Stimulated activated naive CD8-positive, alpha-beta T cell treated with anti-CD3 and anti-CD28 coated beads, Interleukin-15, Interleukin-2, amounts not matched to agents 100 ng/mL and 50 ng/mL, for 24 hours (primary cell): Measurements from ENCODE around the gene PTAR1.
"Not testable (repeated sequence)": the region's sequence is repeated elsewhere in the genome, so short reads cannot be mapped to it uniquely, and the experiment has no call there.

ENCODE experiments used
- H3K27ac Mint-ChIP-seq: one replicate; pipeline ENCODE4 v1.8.0; 2021; ENCODE audit warnings: mild to moderate bottlenecking, mixed read lengths
- H3K27me3 Mint-ChIP-seq: one replicate; pipeline ENCODE4 v1.8.0; 2021; ENCODE audit warnings: mixed read lengths
- H3K36me3 Mint-ChIP-seq: one replicate; pipeline ENCODE4 v1.8.0; 2021; ENCODE audit warnings: low read depth, mixed read lengths
- H3K4me1 Mint-ChIP-seq: one replicate; pipeline ENCODE4 v1.8.0; 2021; ENCODE audit warnings: low read depth, mixed read lengths
- H3K4me3 Mint-ChIP-seq: one replicate; pipeline ENCODE4 v1.8.0; 2021; ENCODE audit warnings: mild to moderate bottlenecking, mixed read lengths
- H3K9me3 Mint-ChIP-seq: one replicate; pipeline ENCODE4 v1.8.0; 2021; ENCODE audit warnings: mixed read lengths

PTAR1 gene

GRCh38 chr9:69763862-69764261 is 4.1 kb upstream of the PTAR1 start:
- H3K4me1 Mint-ChIP-seq, H3K27me3 Mint-ChIP-seq, H3K4me3 Mint-ChIP-seq, H3K36me3 Mint-ChIP-seq, H3K9me3 Mint-ChIP-seq, H3K27ac Mint-ChIP-seq: not testable (repeated sequence)

- H3K36me3 Mint-ChIP-seq, result peaks cover 10% of the 10 kb centered on the region
- peaks cover 13% of the 10 kb centered on the region for H3K4me1 Mint-ChIP-seq
- no peaks in the 10 kb centered on the region for H3K9me3 Mint-ChIP-seq
- H3K27ac Mint-ChIP-seq, result no peak overlapping the region
- no peaks in the 10 kb centered on the region for H3K27me3 Mint-ChIP-seq
- H3K4me3 Mint-ChIP-seq, result no peak overlapping the region
Measured at GRCh38 chr9:69762527-69762926, 2.7 kb upstream of the PTAR1 start.

- H3K27ac Mint-ChIP-seq, result peak overlapping the region; percentile 91
- H3K36me3 Mint-ChIP-seq, result peaks cover 30% of the 10 kb centered on the region
- no peaks in the 10 kb centered on the region for H3K9me3 Mint-ChIP-seq
- H3K27me3 Mint-ChIP-seq, result no peaks in the 10 kb centered on the region
- H3K4me1 Mint-ChIP-seq, result peaks cover 30% of the 10 kb centered on the region
- H3K4me3 Mint-ChIP-seq, result peak overlapping the region; percentile 97
Measured at GRCh38 chr9:69760278-69760610, 433 bp upstream of the PTAR1 start.

GRCh38 chr9:69759021-69759420 is 790 bp downstream of the PTAR1 start:
- Mint-ChIP-seq H3K4me3 (peak overlapping the region; percentile 97), H3K4me1 (peaks cover 36% of the 10 kb centered on the region), H3K27ac (peak overlapping the region; percentile 93)

GRCh38 chr9:69757996-69758675 is 1.7 kb downstream of the PTAR1 start:
- Mint-ChIP-seq H3K4me1 (peaks cover 44% of the 10 kb centered on the region), H3K4me3 (peak overlapping the region; percentile 97), H3K36me3 (peaks cover 45% of the 10 kb centered on the region), H3K27ac (peak overlapping the region; percentile 26), H3K9me3 (no peaks in the 10 kb centered on the region), H3K27me3 (no peaks in the 10 kb centered on the region)

More at GRCh38 chr9:69759021-69759420, 790 bp downstream of the PTAR1 start:
- Mint-ChIP-seq H3K36me3 (peaks cover 36% of the 10 kb centered on the region), H3K27me3 (no peaks in the 10 kb centered on the region), H3K9me3 (no peaks in the 10 kb centered on the region)

GRCh38 chr9:69755205-69755604 is 4.6 kb downstream of the PTAR1 start:
- Mint-ChIP-seq H3K27ac (no peak overlapping the region), H3K4me3 (no peak overlapping the region), H3K4me1 (peaks cover 52% of the 10 kb centered on the region), H3K27me3 (no peaks in the 10 kb centered on the region), H3K9me3 (no peaks in the 10 kb centered on the region), H3K36me3 (peaks cover 56% of the 10 kb centered on the region)

GRCh38 chr9:69753830-69754229 is 6.0 kb downstream of the PTAR1 start:
- no peak overlapping the region for H3K4me3 Mint-ChIP-seq
- H3K27me3 Mint-ChIP-seq, result no peaks in the 10 kb centered on the region
- H3K9me3 Mint-ChIP-seq, result no peaks in the 10 kb centered on the region
- H3K27ac Mint-ChIP-seq, result no peak overlapping the region
- H3K4me1 Mint-ChIP-seq, result peaks cover 48% of the 10 kb centered on the region
- H3K36me3 Mint-ChIP-seq, result peaks cover 63% of the 10 kb centered on the region

- no peaks in the 10 kb centered on the region for H3K9me3 Mint-ChIP-seq
- H3K27ac Mint-ChIP-seq, result peak overlapping the region; percentile 13
- no peak overlapping the region for H3K4me3 Mint-ChIP-seq
- H3K27me3 Mint-ChIP-seq, result no peaks in the 10 kb centered on the region
- H3K4me1 Mint-ChIP-seq, result peaks cover 45% of the 10 kb centered on the region
- H3K36me3 Mint-ChIP-seq, result peaks cover 69% of the 10 kb centered on the region
Measured at GRCh38 chr9:69750085-69750484, 9.7 kb downstream of the PTAR1 start.

- Mint-ChIP-seq H3K27ac (no peak overlapping the region), H3K4me1 (peaks cover 34% of the 10 kb centered on the region), H3K27me3 (no peaks in the 10 kb centered on the region), H3K9me3 (no peaks in the 10 kb centered on the region), H3K36me3 (peaks cover 65% of the 10 kb centered on the region), H3K4me3 (no peak overlapping the region)
Measured at GRCh38 chr9:69748304-69748703, 11.5 kb downstream of the PTAR1 start.

- H3K4me3 Mint-ChIP-seq, result no peak overlapping the region
- no peak overlapping the region for H3K27ac Mint-ChIP-seq
- H3K36me3 Mint-ChIP-seq, result peaks cover 63% of the 10 kb centered on the region
- H3K27me3 Mint-ChIP-seq, result no peaks in the 10 kb centered on the region
- H3K4me1 Mint-ChIP-seq, result peaks cover 33% of the 10 kb centered on the region
- H3K9me3 Mint-ChIP-seq, result no peaks in the 10 kb centered on the region
Measured at GRCh38 chr9:69746859-69747560, 12.8 kb downstream of the PTAR1 start.

GRCh38 chr9:69745716-69746437 is 13.9 kb downstream of the PTAR1 start:
- Mint-ChIP-seq H3K9me3 (no peaks in the 10 kb centered on the region), H3K27me3 (no peaks in the 10 kb centered on the region), H3K27ac (no peak overlapping the region), H3K36me3 (peaks cover 70% of the 10 kb centered on the region), H3K4me1 (peaks cover 30% of the 10 kb centered on the region), H3K4me3 (no peak overlapping the region)

GRCh38 chr9:69744688-69745380 is 15.0 kb downstream of the PTAR1 start:
- no peaks in the 10 kb centered on the region for H3K9me3 Mint-ChIP-seq
- H3K27me3 Mint-ChIP-seq, result no peaks in the 10 kb centered on the region
- peaks cover 25% of the 10 kb centered on the region for H3K4me1 Mint-ChIP-seq
- H3K27ac Mint-ChIP-seq, result no peak overlapping the region
- H3K36me3 Mint-ChIP-seq, result peaks cover 68% of the 10 kb centered on the region
- H3K4me3 Mint-ChIP-seq, result no peak overlapping the region

- Mint-ChIP-seq H3K27ac (peak overlapping the region; percentile 49), H3K27me3 (no peaks in the 10 kb centered on the region), H3K4me1 (peaks cover 25% of the 10 kb centered on the region), H3K36me3 (peaks cover 68% of the 10 kb centered on the region), H3K4me3 (no peak overlapping the region), H3K9me3 (no peaks in the 10 kb centered on the region)
Measured at GRCh38 chr9:69743930-69744329, 15.9 kb downstream of the PTAR1 start.

- Mint-ChIP-seq H3K4me3 (no peak overlapping the region), H3K4me1 (peaks cover 6% of the 10 kb centered on the region), H3K9me3 (no peaks in the 10 kb centered on the region), H3K36me3 (peaks cover 64% of the 10 kb centered on the region), H3K27me3 (no peaks in the 10 kb centered on the region), H3K27ac (no peak overlapping the region)
Measured at GRCh38 chr9:69740872-69741505, 18.8 kb downstream of the PTAR1 start.
